NCI-H2196 treated with DMSO at 0.1 percent for 48 hours (cell line): ENCODE results near the gene DGKQ.
A peak's percentile ranks its signal among the peaks of the same experiment; 100 is the strongest.
"Not testable (repeated sequence)": the region's sequence is repeated elsewhere in the genome, so short reads cannot be mapped to it uniquely, and the experiment has no call there.

Source experiments
- DNase-seq: peaks from one replicate; lab custom pipeline; 2025; ENCODE audit not compliant: unreplicated experiment; lab: John Stamatoyannopoulos, UW

DGKQ gene

GRCh38 chr4:1009542-1010394 is 36.4 kb upstream of the DGKQ start:
- peak; percentile 30 for DNase-seq

GRCh38 chr4:1008840-1009541 is 35.6 kb upstream of the DGKQ start:
- DNase-seq: no peak

GRCh38 chr4:1006856-1007255 is 33.5 kb upstream of the DGKQ start:
- no peak for DNase-seq

GRCh38 chr4:1004557-1005485 is 31.5 kb upstream of the DGKQ start:
- DNase-seq: no peak

- no peak for DNase-seq
These were observed 30.7 kb upstream of the DGKQ start for GRCh38 chr4:1004071-1004418.

GRCh38 chr4:1003271-1004070 is 30.1 kb upstream of the DGKQ start:
- no peak for DNase-seq

- DNase-seq: no peak
These were observed 29.4 kb upstream of the DGKQ start for GRCh38 chr4:1002631-1003251.

- DNase-seq: no peak
These were observed 28.8 kb upstream of the DGKQ start for GRCh38 chr4:1002131-1002630.

- DNase-seq: no peak
These were observed 28.3 kb upstream of the DGKQ start for GRCh38 chr4:1001561-1002130.

- no peak for DNase-seq
These were observed 27.4 kb upstream of the DGKQ start for GRCh38 chr4:1000686-1001260.

- no peak for DNase-seq
These were observed 26.6 kb upstream of the DGKQ start for GRCh38 chr4:999882-1000425.

- not testable (repeated sequence) for DNase-seq
These were observed 26.0 kb upstream of the DGKQ start for GRCh38 chr4:999240-999863.

- DNase-seq: no peak
These were observed 24.8 kb upstream of the DGKQ start for GRCh38 chr4:998096-998691.

GRCh38 chr4:997375-998071 is 24.2 kb upstream of the DGKQ start:
- DNase-seq: no peak

GRCh38 chr4:996997-997374 is 23.6 kb upstream of the DGKQ start:
- no peak for DNase-seq

- DNase-seq: no peak
These were observed 22.9 kb upstream of the DGKQ start for GRCh38 chr4:996030-996996.
